Caco-2 (cell line): ENCODE data around the gene ADAMTSL1. TPM values are rescaled to one million over a fixed set of nuclear protein-coding genes. Genes with fewer than 3 reads are reported as not detected.

Experiments
- BruUV-seq: library from RNA; stranded (reverse); fragments of 400-500 nt; replicated peaks from 2 replicates; lab custom pipeline; 2021; lab: Mats Ljungman, UMichigan
- CTCF ChIA-PET: fragments of 300-600 bp; sonication (Branson Sonifier 250); formaldehyde crosslinking; loops from one replicate; lab custom pipeline; 2022; ENCODE audit warnings: antibody characterized with exemption; lab: Charles Lee
- POLR2A ChIA-PET: fragments of 300-600 bp; sonication (Branson Sonifier 250); formaldehyde crosslinking; loops from one replicate; lab custom pipeline; 2022; ENCODE audit warnings: antibody characterized with exemption; lab: Charles Lee
- DNase-seq, 2 experiments: peaks; one replicate each; pipeline versions ENCODE4 v3.0.0 to v3.0.0-alpha.2; 2020 to 2022
- H3K27me3 ChIP-seq: replicated peaks from 2 replicates; pipeline ENCODE4 v1.6.0; 2011; ENCODE audit warnings: low read length; ENCODE audit not compliant: control insufficient read depth, insufficient read depth
- H3K36me3 ChIP-seq: 2 replicates; pipeline ENCODE4 v1.5.1; 2011; ENCODE audit warnings: low read length; ENCODE audit not compliant: control insufficient read depth, insufficient read depth
- H3K4me1 ChIP-seq: fragments of 250-450 bp; sonication (Bioruptor Pico); 2 replicates; pipeline ENCODE4 v1.5.1; 2020; ENCODE audit warnings: mild to moderate bottlenecking
- H3K4me3 ChIP-seq: 2 replicates; pipeline ENCODE4 v1.5.1; 2011; ENCODE audit warnings: low read depth, mild to moderate bottlenecking, control low read depth, low read length
- H3K9me3 ChIP-seq: fragments of 250-450 bp; sonication (Bioruptor Pico); 2 replicates; pipeline ENCODE4 v1.5.1; 2020; ENCODE audit warnings: mild to moderate bottlenecking, moderate library complexity
- H3K27ac Mint-ChIP-seq: one replicate; pipeline ENCODE4 v1.8.0; 2022; ENCODE audit warnings: mixed read lengths; ENCODE audit not compliant: unreplicated experiment
- H3K27me3 Mint-ChIP-seq: one replicate; pipeline ENCODE4 v1.8.0; 2022; ENCODE audit warnings: mixed read lengths; ENCODE audit not compliant: insufficient read depth, unreplicated experiment
- H3K36me3 Mint-ChIP-seq: one replicate; pipeline ENCODE4 v1.8.0; 2022; ENCODE audit warnings: mild to moderate bottlenecking, mixed read lengths; ENCODE audit not compliant: insufficient read depth, unreplicated experiment
- H3K4me1 Mint-ChIP-seq: one replicate; pipeline ENCODE4 v1.8.0; 2022; ENCODE audit warnings: low read depth, mixed read lengths; ENCODE audit not compliant: unreplicated experiment
- H3K4me3 Mint-ChIP-seq: one replicate; pipeline ENCODE4 v1.8.0; 2022; ENCODE audit warnings: mild to moderate bottlenecking, moderate library complexity, mixed read lengths; ENCODE audit not compliant: unreplicated experiment
- H3K9me3 Mint-ChIP-seq: one replicate; pipeline ENCODE4 v1.8.0; 2022; ENCODE audit warnings: mixed read lengths; ENCODE audit not compliant: unreplicated experiment
- CTCF ChIP-seq, 2 experiments: fragments of 200-600 bp in 1 of 2; IDR thresholded peaks; 1 replicate in 1 of 2; 2 replicates in 1 of 2; pipeline versions ENCODE4 v1.5.1 to v1.8.0; 2011 to 2022; ENCODE audit warnings: antibody characterized with exemption in 1 of 2, control low read depth in 1 of 2, inconsistent platforms in 1 of 2, low read depth in 1 of 2, low read length in 1 of 2, mild to moderate bottlenecking in 1 of 2, moderate library complexity in 1 of 2; ENCODE audit not compliant: insufficient read depth in 1 of 2, severe bottlenecking in 1 of 2, unreplicated experiment in 1 of 2
- intact Hi-C: fragments of 100-400 bp; cut with micrococcal nuclease; formaldehyde crosslinking; loops from one replicate; pipeline ENCODE4 v1.10.0; 2022; ENCODE audit not compliant: unreplicated experiment
- total RNA-seq: library from RNA; stranded (reverse); gene quantifications from 2 replicates; pipeline ENCODE4 v1.2.3, GENCODE V29; 2022

ADAMTSL1 gene
- total RNA-seq, 1 experiment from 2014 or later: not detected

DNA sequence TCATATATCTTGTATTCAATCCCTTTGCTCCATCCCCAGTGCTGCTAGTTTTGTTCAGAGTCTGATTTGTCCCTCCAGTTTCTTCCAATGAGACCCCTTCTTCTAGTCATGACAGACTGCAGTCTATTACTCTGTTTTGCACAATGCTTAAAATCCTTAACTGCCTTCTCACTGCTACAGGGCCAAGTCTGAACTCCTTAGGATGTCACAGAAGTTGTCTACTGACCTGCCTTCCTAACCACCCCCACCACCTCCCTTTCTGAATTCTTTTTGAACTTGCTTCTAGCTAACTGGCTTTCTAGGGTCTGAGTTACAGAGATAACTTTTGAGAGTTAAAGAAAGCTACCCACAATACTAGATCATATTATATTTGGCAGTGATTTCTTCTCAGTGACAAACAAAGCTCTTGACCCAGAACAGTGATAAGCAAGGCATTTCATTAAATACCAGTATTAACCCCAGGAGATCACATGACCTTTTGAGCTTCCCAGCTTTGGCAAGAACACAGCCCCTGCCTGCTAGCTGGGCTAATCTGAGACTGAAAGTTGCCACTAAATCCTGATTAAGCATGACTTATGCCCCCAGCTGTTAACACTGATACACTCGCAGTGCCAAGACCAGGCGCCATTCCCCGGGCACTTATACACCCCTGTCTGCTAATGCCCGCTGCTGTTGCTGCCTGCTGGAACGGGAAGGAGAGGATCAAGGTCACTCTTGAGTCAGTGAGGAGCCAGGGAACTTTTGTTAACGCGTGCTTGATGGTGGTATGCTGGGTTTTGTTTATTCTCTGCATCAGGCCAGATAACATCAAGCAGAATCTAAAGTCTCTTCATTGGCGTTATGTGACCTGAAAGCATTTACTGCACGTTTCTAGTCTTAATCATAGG is 36.4 kb upstream of the ADAMTSL1 start:
- Histone ChIP-seq H3K4me3 (no peak overlapping the region), H3K9me3 (no peaks in the 10 kb centered on the region), H3K4me1 (no peaks in the 10 kb centered on the region), H3K27me3 (no peaks in the 10 kb centered on the region), H3K36me3 (no peaks in the 10 kb centered on the region)
- TF ChIP-seq CTCF (IDR thresholded peaks at IDR 0.05; ENCODE audit: insufficient read depth in 1 of 2, low read depth in 1 of 2, low read length in 1 of 2, severe bottlenecking in 1 of 2, unreplicated experiment in 1 of 2): no peak
- Mint-ChIP-seq H3K27ac (no peak overlapping the region), H3K9me3 (no peaks in the 10 kb centered on the region), H3K27me3 (peaks cover 5% of the 10 kb centered on the region), H3K4me3 (no peak overlapping the region), H3K36me3 (no peaks in the 10 kb centered on the region), H3K4me1 (no peaks in the 10 kb centered on the region)
- DNase-seq: no peak
- POLR2A ChIA-PET: no interaction called here
- CTCF ChIA-PET: no interaction called here
- intact Hi-C loops: no loop called here
- BruUV-seq: no TSS peak

GRCh38 chr9:18438300-18438925 is 35.5 kb upstream of the ADAMTSL1 start:
- Histone ChIP-seq H3K36me3 (no peaks in the 10 kb centered on the region), H3K9me3 (no peaks in the 10 kb centered on the region), H3K4me1 (no peaks in the 10 kb centered on the region), H3K4me3 (no peak overlapping the region), H3K27me3 (no peaks in the 10 kb centered on the region)
- no peaks in the 10 kb centered on the region for H3K4me1 Mint-ChIP-seq
- DNase-seq: no peak
- no peaks in the 10 kb centered on the region for H3K36me3 Mint-ChIP-seq
- ChIA-PET CTCF (interaction anchor here (0.6 kb wide), 1 partner anchor 577 kb away, joined by 3 read pairs; no protein-coding TSS in a partner anchor), POLR2A (no interaction called here)
- peaks cover 5% of the 10 kb centered on the region for H3K27me3 Mint-ChIP-seq
- no peaks in the 10 kb centered on the region for H3K9me3 Mint-ChIP-seq
- intact Hi-C loops: no loop called here
- BruUV-seq: no TSS peak
- no peak overlapping the region for H3K4me3 Mint-ChIP-seq
- no peak for TF ChIP-seq CTCF (IDR thresholded peaks at IDR 0.05; ENCODE audit: insufficient read depth in 1 of 2, low read depth in 1 of 2, low read length in 1 of 2, severe bottlenecking in 1 of 2, unreplicated experiment in 1 of 2)
- H3K27ac Mint-ChIP-seq: no peak overlapping the region

DNA sequence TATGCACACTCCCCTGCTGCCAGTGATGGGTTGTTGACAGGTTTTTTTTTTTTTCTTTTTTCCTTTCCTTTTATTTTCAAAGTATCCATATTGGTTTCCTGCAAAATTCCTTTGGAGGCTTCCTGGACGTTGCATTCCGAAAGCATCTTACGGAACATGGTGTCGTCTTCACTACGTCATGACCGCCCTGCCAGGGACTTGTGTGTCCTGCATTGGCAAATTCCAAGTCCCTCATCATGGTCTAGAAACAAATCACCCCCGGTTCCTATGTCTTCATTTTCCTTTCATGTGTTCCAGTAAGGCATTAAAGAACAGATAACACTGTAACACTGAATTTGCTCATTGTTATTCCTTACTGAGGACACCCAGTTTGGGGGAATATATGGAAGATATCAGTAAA is 35.0 kb upstream of the ADAMTSL1 start:
- no peak overlapping the region for H3K27ac Mint-ChIP-seq
- no peaks in the 10 kb centered on the region for H3K36me3 Mint-ChIP-seq
- Histone ChIP-seq H3K27me3 (no peaks in the 10 kb centered on the region), H3K36me3 (no peaks in the 10 kb centered on the region), H3K4me1 (no peaks in the 10 kb centered on the region), H3K4me3 (no peak overlapping the region), H3K9me3 (no peaks in the 10 kb centered on the region)
- ChIA-PET CTCF (no interaction called here), POLR2A (no interaction called here)
- no TSS peak for BruUV-seq
- no peaks in the 10 kb centered on the region for H3K9me3 Mint-ChIP-seq
- no peak for TF ChIP-seq CTCF (IDR thresholded peaks at IDR 0.05; ENCODE audit: insufficient read depth in 1 of 2, low read depth in 1 of 2, low read length in 1 of 2, severe bottlenecking in 1 of 2, unreplicated experiment in 1 of 2)
- no peaks in the 10 kb centered on the region for H3K4me1 Mint-ChIP-seq
- DNase-seq: no peak
- intact Hi-C loops: no loop called here
- peaks cover 5% of the 10 kb centered on the region for H3K27me3 Mint-ChIP-seq
- no peak overlapping the region for H3K4me3 Mint-ChIP-seq
